Neural cell (in vitro differentiated cells): ENCODE results near the gene ARHGAP42. TPM values are rescaled to one million over a fixed set of nuclear protein-coding genes. Genes with fewer than 3 reads are reported as not detected.

Experiments used
- H2AFZ ChIP-seq: fragments of 200-600, 300-800 bp; sonication (generic), shearing (Covaris generic); 2 replicates; pipeline ENCODE4 v1.6.0; 2014; ENCODE audit warnings: low read depth, mild to moderate bottlenecking, antibody characterized with exemption, low read length, moderate library complexity
- H3F3A ChIP-seq: fragments of 200-600 bp; shearing (Covaris generic); 2 replicates; pipeline ENCODE4 v1.6.1; 2016; ENCODE audit warnings: mild to moderate bottlenecking, moderate library complexity, mixed read lengths, antibody characterized with exemption, low read length; ENCODE audit not compliant: insufficient read depth, poor library complexity, severe bottlenecking
- H3K27ac ChIP-seq: fragments of 200-600, 300-800 bp; sonication (generic), shearing (Covaris generic); 2 replicates; pipeline ENCODE4 v1.5.1; 2014; ENCODE audit warnings: mild to moderate bottlenecking, low read length, moderate library complexity
- H3K27me3 ChIP-seq: fragments of 300-800, 200-600 bp; sonication (generic), shearing (Covaris generic); 2 replicates; pipeline ENCODE4 v1.6.0; 2014; ENCODE audit warnings: mild to moderate bottlenecking, low read depth, low read length, moderate library complexity; ENCODE audit not compliant: insufficient read depth
- H3K36me3 ChIP-seq: fragments of 300-800, 200-600 bp; sonication (generic), shearing (Covaris generic); 2 replicates; pipeline ENCODE4 v1.5.1; 2014; ENCODE audit warnings: mild to moderate bottlenecking, antibody characterized with exemption, low read length, moderate library complexity; ENCODE audit not compliant: insufficient read depth
- H3K4me2 ChIP-seq: fragments of 300-800, 200-600 bp; sonication (generic), shearing (Covaris generic); 2 replicates; pipeline ENCODE4 v1.6.0; 2014; ENCODE audit warnings: mild to moderate bottlenecking, low read length
- H3K4me3 ChIP-seq: fragments of 300-800, 200-600 bp; sonication (generic), shearing (Covaris generic); 2 replicates; pipeline ENCODE4 v1.5.1; 2014; ENCODE audit warnings: mild to moderate bottlenecking, low read length, moderate library complexity
- H3K79me2 ChIP-seq: fragments of 200-600 bp; shearing (Covaris generic); replicated peaks from 2 replicates; pipeline ENCODE4 v1.6.0; 2014; ENCODE audit warnings: mild to moderate bottlenecking, low read length, moderate library complexity; ENCODE audit not compliant: insufficient read depth
- H3K9ac ChIP-seq: fragments of 300-800, 200-600 bp; sonication (generic), shearing (Covaris generic); 2 replicates; pipeline ENCODE4 v1.6.1; 2016; ENCODE audit warnings: mild to moderate bottlenecking, low read length, mixed read lengths
- H3K9me2 ChIP-seq: fragments of 200-600 bp; shearing (Covaris generic); 2 replicates; pipeline ENCODE4 v1.6.1; 2016; ENCODE audit warnings: mild to moderate bottlenecking, low read length, mixed read lengths; ENCODE audit not compliant: insufficient read depth
- H3K9me3 ChIP-seq: fragments of 200-600, 300-800 bp; sonication (generic), shearing (Covaris generic); 2 replicates; pipeline ENCODE4 v1.6.1; 2016; ENCODE audit warnings: mild to moderate bottlenecking, mixed run types, low read length, moderate library complexity, mixed read lengths
- H4K20me1 ChIP-seq: fragments of 200-600 bp; shearing (Covaris generic); 2 replicates; pipeline ENCODE4 v1.6.1; 2016; ENCODE audit warnings: mild to moderate bottlenecking, mixed run types; ENCODE audit not compliant: insufficient read depth
- EP300 ChIP-seq: fragments of 450-650 bp; conservative IDR thresholded peaks from 2 replicates; pipeline ENCODE4 v1.6.1; 2014; ENCODE audit warnings: antibody characterized with exemption, mild to moderate bottlenecking, moderate library complexity; ENCODE audit not compliant: poor library complexity, severe bottlenecking
- EZH2 ChIP-seq: fragments of 200-600, 300-800 bp; shearing (Covaris generic), sonication (generic); IDR thresholded peaks from 2 replicates; pipeline ENCODE4 v1.6.1; 2014; ENCODE audit warnings: antibody characterized with exemption, low read length, borderline replicate concordance, mild to moderate bottlenecking; ENCODE audit not compliant: insufficient read depth, poor library complexity, severe bottlenecking
- MXI1 ChIP-seq: fragments of 450-650 bp; conservative IDR thresholded peaks from 2 replicates; pipeline ENCODE4 v1.6.1; 2014; ENCODE audit warnings: antibody characterized with exemption, mild to moderate bottlenecking; ENCODE audit not compliant: poor library complexity, severe bottlenecking
- POLR2AphosphoS5 ChIP-seq: IDR thresholded peaks from 2 replicates; pipeline ENCODE4 v1.6.1; 2012
- RAD21 ChIP-seq: fragments of 450-650 bp; conservative IDR thresholded peaks from 2 replicates; pipeline ENCODE4 v1.6.1; 2014; ENCODE audit warnings: antibody characterized with exemption, mild to moderate bottlenecking, moderate library complexity
- SMC3 ChIP-seq: fragments of 450-650 bp; conservative IDR thresholded peaks from 2 replicates; pipeline ENCODE4 v1.6.1; 2014; ENCODE audit warnings: antibody characterized with exemption, mild to moderate bottlenecking, moderate library complexity; ENCODE audit not compliant: poor library complexity
- TAF1 ChIP-seq: IDR thresholded peaks from 2 replicates; pipeline ENCODE4 v1.6.1; 2012; ENCODE audit warnings: low read depth
- polyA plus RNA-seq: library from polyadenylated mRNA; depleted of rRNA; stranded (reverse); fragments of >200 nt; gene quantifications from 2 replicates; pipeline ENCODE4 v1.2.3, GENCODE V29; 2014
- TF ChIP-seq, protein P1 (sequence below): IDR thresholded peaks from 2 replicates; pipeline ENCODE4 v1.6.1; 2012; ENCODE audit warnings: borderline replicate concordance
- TF ChIP-seq, protein P2 (sequence below): fragments of 450-650 bp; IDR thresholded peaks from 2 replicates; pipeline ENCODE4 v1.5.1; 2014; ENCODE audit warnings: antibody characterized with exemption, mild to moderate bottlenecking, moderate library complexity; ENCODE audit not compliant: poor library complexity, severe bottlenecking

Gene ARHGAP42
- polyA plus RNA-seq, 1 donor from 2014 or later, result 0.64 TPM

DNA sequence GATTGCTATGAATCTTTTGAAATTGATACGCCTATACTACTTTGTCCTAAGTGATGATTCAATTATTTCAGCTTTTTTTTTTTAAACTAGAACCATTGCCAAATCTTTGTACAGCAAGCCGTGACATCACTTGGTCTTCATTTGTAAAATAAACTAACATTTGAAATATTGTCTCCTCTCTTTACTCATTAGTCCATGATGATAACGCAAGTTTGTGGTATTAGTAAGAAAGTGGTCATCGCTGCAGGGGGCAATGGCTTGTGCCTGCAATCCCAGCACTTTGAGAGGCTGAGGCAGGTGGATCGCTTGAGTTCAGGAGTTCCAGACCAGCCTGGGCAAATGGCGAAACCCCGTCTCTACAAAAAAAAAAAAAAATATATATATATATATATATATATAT lies 12.9 kb upstream of the ARHGAP42 start:
- H3K9ac ChIP-seq, result no peak overlapping the region
- H2AFZ ChIP-seq, result no peak overlapping the region
- H3F3A ChIP-seq, result no peaks in the 10 kb centered on the region
- H3K4me3 ChIP-seq, result no peak overlapping the region
- H4K20me1 ChIP-seq, result no peaks in the 10 kb centered on the region
- H3K9me3 ChIP-seq, result no peaks in the 10 kb centered on the region
- no peak overlapping the region for H3K4me2 ChIP-seq
- H3K9me2 ChIP-seq, result no peaks in the 10 kb centered on the region
- TF ChIP-seq SMC3, result no peak
- no peak for TF ChIP-seq TAF1
- TF ChIP-seq, protein P1, sequence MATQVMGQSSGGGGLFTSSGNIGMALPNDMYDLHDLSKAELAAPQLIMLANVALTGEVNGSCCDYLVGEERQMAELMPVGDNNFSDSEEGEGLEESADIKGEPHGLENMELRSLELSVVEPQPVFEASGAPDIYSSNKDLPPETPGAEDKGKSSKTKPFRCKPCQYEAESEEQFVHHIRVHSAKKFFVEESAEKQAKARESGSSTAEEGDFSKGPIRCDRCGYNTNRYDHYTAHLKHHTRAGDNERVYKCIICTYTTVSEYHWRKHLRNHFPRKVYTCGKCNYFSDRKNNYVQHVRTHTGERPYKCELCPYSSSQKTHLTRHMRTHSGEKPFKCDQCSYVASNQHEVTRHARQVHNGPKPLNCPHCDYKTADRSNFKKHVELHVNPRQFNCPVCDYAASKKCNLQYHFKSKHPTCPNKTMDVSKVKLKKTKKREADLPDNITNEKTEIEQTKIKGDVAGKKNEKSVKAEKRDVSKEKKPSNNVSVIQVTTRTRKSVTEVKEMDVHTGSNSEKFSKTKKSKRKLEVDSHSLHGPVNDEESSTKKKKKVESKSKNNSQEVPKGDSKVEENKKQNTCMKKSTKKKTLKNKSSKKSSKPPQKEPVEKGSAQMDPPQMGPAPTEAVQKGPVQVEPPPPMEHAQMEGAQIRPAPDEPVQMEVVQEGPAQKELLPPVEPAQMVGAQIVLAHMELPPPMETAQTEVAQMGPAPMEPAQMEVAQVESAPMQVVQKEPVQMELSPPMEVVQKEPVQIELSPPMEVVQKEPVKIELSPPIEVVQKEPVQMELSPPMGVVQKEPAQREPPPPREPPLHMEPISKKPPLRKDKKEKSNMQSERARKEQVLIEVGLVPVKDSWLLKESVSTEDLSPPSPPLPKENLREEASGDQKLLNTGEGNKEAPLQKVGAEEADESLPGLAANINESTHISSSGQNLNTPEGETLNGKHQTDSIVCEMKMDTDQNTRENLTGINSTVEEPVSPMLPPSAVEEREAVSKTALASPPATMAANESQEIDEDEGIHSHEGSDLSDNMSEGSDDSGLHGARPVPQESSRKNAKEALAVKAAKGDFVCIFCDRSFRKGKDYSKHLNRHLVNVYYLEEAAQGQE, result no peak
- no peak for TF ChIP-seq EP300
- no peak for TF ChIP-seq RAD21
- TF ChIP-seq, protein P2, sequence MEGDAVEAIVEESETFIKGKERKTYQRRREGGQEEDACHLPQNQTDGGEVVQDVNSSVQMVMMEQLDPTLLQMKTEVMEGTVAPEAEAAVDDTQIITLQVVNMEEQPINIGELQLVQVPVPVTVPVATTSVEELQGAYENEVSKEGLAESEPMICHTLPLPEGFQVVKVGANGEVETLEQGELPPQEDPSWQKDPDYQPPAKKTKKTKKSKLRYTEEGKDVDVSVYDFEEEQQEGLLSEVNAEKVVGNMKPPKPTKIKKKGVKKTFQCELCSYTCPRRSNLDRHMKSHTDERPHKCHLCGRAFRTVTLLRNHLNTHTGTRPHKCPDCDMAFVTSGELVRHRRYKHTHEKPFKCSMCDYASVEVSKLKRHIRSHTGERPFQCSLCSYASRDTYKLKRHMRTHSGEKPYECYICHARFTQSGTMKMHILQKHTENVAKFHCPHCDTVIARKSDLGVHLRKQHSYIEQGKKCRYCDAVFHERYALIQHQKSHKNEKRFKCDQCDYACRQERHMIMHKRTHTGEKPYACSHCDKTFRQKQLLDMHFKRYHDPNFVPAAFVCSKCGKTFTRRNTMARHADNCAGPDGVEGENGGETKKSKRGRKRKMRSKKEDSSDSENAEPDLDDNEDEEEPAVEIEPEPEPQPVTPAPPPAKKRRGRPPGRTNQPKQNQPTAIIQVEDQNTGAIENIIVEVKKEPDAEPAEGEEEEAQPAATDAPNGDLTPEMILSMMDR, result no peak
- no peak for TF ChIP-seq MXI1
- TF ChIP-seq EZH2, result no peak
- TF ChIP-seq POLR2AphosphoS5, result no peak
- H3K27ac ChIP-seq, result no peak overlapping the region
- no peaks in the 10 kb centered on the region for H3K27me3 ChIP-seq
- no peaks in the 10 kb centered on the region for H3K36me3 ChIP-seq
- H3K79me2 ChIP-seq, result no peaks in the 10 kb centered on the region

DNA sequence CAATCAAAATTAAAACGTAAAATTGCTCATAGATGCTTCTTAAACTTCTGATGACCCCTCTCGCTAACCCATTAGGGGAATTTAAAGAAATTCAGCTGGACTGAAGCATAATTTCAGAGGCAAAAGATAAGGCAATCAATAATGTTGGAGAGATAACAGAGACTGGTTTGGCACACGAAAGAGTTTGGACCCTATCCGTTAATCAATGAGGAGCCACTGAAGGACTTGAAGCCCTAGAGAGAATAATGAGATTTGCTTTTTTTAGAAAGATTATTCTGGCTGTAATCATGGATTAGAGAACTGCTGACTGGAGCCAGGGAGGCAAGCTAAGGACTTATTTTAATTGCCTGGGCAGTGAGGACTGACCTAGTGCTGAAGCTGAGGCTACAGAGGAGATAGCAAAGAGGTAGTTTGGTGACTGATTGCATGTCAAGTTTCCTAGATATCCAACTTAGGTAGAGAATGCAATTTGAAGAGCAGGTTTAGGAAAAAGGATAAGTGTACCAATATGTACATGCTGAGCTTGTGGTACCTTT lies 11.9 kb upstream of the ARHGAP42 start:
- H3K4me2 ChIP-seq, result no peak overlapping the region

More for the DNA sequence above, 11.9 kb upstream of the ARHGAP42 start:
- no peak overlapping the region for H3K9ac ChIP-seq
- H3F3A ChIP-seq, result no peaks in the 10 kb centered on the region
- no peaks in the 10 kb centered on the region for H3K9me3 ChIP-seq
- H3K4me3 ChIP-seq, result no peak overlapping the region
- no peak overlapping the region for H3K27ac ChIP-seq
- H2AFZ ChIP-seq, result no peak overlapping the region
- TF ChIP-seq, protein P1, result no peak
- TF ChIP-seq RAD21, result no peak
- no peak for TF ChIP-seq TAF1
- H3K9me2 ChIP-seq, result no peaks in the 10 kb centered on the region
- H4K20me1 ChIP-seq, result no peaks in the 10 kb centered on the region
- no peaks in the 10 kb centered on the region for H3K79me2 ChIP-seq
- no peaks in the 10 kb centered on the region for H3K27me3 ChIP-seq
- no peaks in the 10 kb centered on the region for H3K36me3 ChIP-seq
